ENCODE measurements around the gene ANKRD44.
"Not testable (repeated sequence)": the region's sequence is repeated elsewhere in the genome, so short reads cannot be mapped to it uniquely, and the experiment has no call there.

The ANKRD44 gene

DNA sequence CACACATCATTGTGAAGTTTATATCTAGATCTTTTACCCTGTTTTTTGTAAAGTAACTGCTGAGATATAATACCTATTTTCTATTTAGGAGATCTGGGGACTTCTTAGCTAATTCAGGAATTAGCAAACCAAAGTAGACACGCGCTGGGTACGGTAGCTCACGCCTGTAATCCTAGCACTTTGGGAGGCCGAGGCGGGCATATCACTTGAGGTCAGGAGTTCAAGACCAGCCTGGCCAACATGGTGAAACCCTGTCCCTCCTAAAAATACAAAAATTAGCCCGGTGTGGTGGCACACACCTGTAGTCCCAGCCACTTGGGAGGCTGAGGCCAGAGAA is 23.0 kb downstream of the ANKRD44 start:
- DNase-seq (ENCODE audit: low read depth, low spot score), result not testable (repeated sequence)

GRCh38 chr2:197286805-197287595 is 23.6 kb downstream of the ANKRD44 start:
- DNase-seq (ENCODE audit: low read depth, low spot score), result no peak

DNA sequence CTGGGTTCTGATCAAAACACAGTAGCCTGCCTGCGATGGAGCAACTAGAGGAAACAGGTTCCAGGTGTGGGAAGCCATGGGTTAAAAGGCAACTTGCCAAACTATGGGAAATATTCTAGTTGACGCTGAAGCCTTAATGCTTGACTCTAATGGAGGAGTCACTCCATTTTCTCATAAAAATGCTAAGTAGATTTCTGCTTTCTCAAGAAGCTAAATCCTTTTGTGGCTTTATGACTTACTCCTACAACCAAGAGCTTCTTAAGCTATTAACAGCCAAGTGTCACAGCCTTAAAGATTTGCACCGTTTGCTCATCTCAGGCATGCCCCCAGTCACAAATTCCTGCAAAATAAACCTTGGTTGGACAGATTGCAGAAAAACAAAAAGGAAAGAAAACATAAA is 25.2 kb downstream of the ANKRD44 start:
- no peak for DNase-seq (ENCODE audit: low read depth, low spot score)

GRCh38 chr2:197284956-197285355 is 25.6 kb downstream of the ANKRD44 start:
- DNase-seq (ENCODE audit: low read depth, low spot score), result no peak

DNA sequence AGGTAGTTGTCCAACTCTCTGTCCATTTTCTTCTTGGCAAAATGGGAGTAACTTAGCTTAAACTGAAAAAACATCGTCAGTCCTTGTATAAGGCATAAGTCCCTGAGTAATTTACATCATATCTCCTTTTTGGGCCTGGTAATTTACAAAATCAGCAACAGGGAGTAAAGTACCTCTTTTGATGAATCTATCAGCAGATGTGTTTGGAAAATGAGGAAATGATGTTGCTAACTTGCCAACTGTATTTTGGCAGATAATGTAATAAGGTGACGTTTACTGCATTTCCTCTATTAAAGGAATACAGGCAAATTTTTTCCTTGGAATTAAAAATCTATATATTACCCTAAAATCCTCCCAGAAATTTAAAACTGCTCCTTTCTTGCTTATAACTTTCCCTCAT is 29.2 kb downstream of the ANKRD44 start:
- no peak for DNase-seq (ENCODE audit: low read depth, low spot score)

- no peak for DNase-seq (ENCODE audit: low read depth, low spot score)
Measured at GRCh38 chr2:197280015-197280702, 30.4 kb downstream of the ANKRD44 start.

- no peak for DNase-seq (ENCODE audit: low read depth, low spot score)
Measured at GRCh38 chr2:197278799-197279763, 31.5 kb downstream of the ANKRD44 start.

- DNase-seq (ENCODE audit: low read depth, low spot score), result no peak
Measured at GRCh38 chr2:197277794-197278193, 32.8 kb downstream of the ANKRD44 start.

DNA sequence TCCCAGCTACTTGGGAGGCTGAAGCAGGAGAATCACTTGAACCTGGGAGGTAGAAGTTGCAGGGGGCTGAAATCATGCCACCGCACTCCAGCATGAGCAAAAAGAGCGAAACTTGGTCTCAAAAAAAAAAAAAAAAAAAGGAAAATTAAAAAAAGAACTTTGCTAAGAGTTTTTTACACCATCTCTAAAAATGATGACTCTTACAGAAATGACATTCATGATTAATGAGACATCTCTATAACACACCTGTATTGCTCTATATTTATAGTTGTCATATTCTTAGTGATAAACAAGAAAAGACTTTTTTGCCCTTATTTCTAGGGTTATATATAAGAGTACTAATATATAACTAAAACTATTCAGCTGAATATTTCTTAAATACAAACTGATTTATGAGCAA is 34.4 kb downstream of the ANKRD44 start:
- no peak for DNase-seq (ENCODE audit: low read depth, low spot score)

DNA sequence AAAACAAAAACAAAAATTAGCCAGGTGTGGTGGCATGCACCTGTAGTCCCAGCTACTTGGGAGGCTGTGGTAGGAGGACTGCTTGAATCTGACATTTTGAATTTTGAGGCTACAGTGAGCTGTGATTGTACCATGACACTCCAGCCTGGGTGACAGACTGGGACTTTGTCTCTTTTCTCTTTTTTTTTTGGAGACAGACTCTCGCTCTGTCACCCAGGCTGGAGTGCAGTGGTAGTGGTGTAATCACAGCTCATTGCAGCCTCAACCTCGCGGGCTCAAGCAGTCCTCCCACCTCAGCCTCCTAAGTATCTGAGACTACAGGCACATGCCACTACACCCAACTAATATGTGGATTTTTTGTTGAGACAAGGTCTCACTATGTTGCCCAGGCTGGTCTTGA is 35.6 kb downstream of the ANKRD44 start:
- DNase-seq (ENCODE audit: low read depth, low spot score), result no peak

DNA sequence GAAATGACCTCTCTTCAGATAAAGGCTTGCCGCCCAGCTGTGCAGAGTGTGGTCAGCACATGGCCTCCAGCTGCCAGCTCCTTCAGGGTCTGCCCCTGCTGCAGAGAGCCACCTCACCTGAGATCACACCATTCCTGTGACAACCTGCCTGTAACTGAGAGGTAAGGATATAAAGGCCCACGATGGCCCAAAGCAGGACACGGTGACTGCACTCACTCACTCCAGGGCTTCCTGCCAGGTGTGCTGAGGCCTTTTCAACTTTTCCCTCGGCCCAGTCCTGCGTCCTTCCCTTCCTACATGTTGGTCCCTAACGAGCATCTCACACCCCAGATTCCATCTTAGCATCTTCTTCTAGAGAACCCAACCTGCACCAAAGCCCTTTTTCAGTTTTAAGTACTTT is 36.2 kb downstream of the ANKRD44 start:
- DNase-seq (ENCODE audit: low read depth, low spot score), result no peak

- no peak for DNase-seq (ENCODE audit: low read depth, low spot score)
Measured at GRCh38 chr2:197273485-197273884, 37.1 kb downstream of the ANKRD44 start.

GRCh38 chr2:197270601-197271000 is 40.0 kb downstream of the ANKRD44 start:
- DNase-seq (ENCODE audit: low read depth, low spot score), result no peak

- no peak for DNase-seq (ENCODE audit: low read depth, low spot score)
Measured at GRCh38 chr2:197269815-197270214, 40.8 kb downstream of the ANKRD44 start.

- no peak for DNase-seq (ENCODE audit: low read depth, low spot score)
Measured at GRCh38 chr2:197268786-197269584, 41.6 kb downstream of the ANKRD44 start.

GRCh38 chr2:197266477-197266876 is 44.1 kb downstream of the ANKRD44 start:
- no peak for DNase-seq (ENCODE audit: low read depth, low spot score)

DNA sequence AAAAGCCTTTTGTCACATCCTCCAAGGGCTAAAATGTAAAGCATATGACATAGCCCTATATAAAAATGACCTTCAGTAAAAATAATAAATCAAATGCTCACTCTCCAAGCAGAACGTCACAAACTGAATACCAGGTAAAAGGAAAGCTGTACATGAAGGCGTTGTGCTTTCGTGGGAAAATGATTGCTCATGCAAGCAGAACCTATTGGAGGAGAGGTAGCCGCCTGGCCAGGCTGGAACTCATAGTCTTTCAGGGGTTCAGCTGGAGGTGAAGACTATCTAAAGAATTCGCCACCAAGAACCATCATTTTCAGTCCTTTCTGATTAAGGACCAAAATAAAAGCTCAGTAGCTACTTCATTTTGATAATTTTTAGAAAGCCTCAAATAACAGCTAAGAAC is 44.7 kb downstream of the ANKRD44 start:
- DNase-seq (ENCODE audit: low read depth, low spot score), result no peak

GRCh38 chr2:197265036-197265435 is 45.5 kb downstream of the ANKRD44 start:
- no peak for DNase-seq (ENCODE audit: low read depth, low spot score)

DNA sequence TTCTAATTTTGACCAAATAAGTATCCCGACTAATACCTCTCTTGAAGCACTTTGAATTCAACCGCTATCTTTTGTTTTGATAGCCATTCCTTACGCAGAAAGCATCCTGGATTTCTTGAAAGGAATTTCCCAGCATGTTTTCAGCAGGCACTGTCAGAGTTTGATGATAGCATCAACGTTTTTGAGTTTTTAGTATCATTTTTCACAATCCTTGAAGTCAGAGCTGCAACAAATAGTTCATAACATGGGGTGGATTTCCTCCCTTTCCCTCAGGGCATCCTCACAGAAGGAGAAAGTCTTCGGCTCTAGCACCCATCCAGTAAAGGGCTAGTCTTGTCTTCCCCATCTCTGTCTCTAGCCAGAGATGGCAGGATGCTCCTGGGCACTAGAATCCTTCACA is 46.2 kb downstream of the ANKRD44 start:
- DNase-seq (ENCODE audit: low read depth, low spot score), result no peak

GRCh38 chr2:197263077-197263476 is 47.5 kb downstream of the ANKRD44 start:
- DNase-seq (ENCODE audit: low read depth, low spot score), result no peak

- no peak for DNase-seq (ENCODE audit: low read depth, low spot score)
Measured at GRCh38 chr2:197261808-197262226, 48.8 kb downstream of the ANKRD44 start.
